Adrenal gland (tissue), 5 donors: ENCODE data around the gene THSD7A.
A peak's percentile ranks its signal among the peaks of the same experiment; 100 is the strongest.

Experiments
- CTCF ChIP-seq, 6 experiments: fragments of 450-650 bp in 4 of 6; fragments of 200-600 bp in 2 of 6; sonication (generic) in 1 of 6; IDR thresholded peaks; 1 replicate in 5 of 6; 2 replicates in 1 of 6; pipeline versions ENCODE4 v1.5.1 to v1.8.0; 2016 to 2021; ENCODE audit warnings: antibody characterized with exemption in 6 of 6, mild to moderate bottlenecking in 2 of 6, moderate library complexity in 1 of 6
- POLR2A ChIP-seq, 2 donors: fragments of 450-650 bp; IDR thresholded peaks; one replicate each; pipeline ENCODE4 v1.6.1; 2017; ENCODE audit warnings: antibody characterized with exemption in 2 of 2, mild to moderate bottlenecking in 2 of 2, moderate library complexity in 1 of 2
- donor health status: DM: no; HTN: no; CAD: no.

GRCh38 chr7:11835260-11835659 lies 3.3 kb upstream of the THSD7A start:
- TF ChIP-seq CTCF (IDR thresholded peaks at IDR 0.05), result peak in 5 of 6 experiments; percentile 21 to 48 (median 39)
- TF ChIP-seq POLR2A (IDR thresholded peaks at IDR 0.05), result no peak
